Putamen (tissue), 1 donor: ENCODE results near the gene SLC66A2.

Source experiments
- DNase-seq: peaks from one replicate; pipeline ENCODE4 v3.0.0-alpha.2; 2016; ENCODE audit warnings: low spot score

Gene SLC66A2

DNA sequence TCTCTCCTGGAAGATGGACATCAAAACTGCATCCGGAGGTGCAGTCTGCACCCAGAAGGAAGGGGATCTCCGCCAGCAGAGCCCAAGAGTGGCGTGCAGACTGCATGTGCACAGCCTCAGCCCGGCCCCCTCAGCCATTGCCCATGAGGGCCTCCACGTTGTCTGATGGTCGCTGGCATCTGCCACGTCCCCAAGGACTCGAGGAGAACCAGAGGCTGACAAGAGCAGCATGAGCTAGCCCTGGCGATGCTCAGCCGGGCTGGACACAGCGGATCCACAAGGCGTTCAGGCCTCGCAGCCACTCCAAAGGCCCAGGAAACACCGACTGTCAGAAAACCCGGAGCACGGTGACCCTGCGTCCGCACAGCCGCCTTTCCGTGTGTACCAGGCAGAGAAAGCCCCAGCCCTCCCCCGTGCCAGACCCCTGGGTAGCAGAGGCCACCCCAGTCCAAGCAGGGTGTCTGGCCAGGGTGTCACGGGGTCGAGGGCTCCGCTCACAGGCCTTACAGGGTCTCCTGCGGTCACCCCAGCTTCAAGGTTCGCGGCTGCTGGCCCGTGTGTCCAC lies 48.3 kb downstream of the SLC66A2 start:
- DNase-seq = no peak

DNA sequence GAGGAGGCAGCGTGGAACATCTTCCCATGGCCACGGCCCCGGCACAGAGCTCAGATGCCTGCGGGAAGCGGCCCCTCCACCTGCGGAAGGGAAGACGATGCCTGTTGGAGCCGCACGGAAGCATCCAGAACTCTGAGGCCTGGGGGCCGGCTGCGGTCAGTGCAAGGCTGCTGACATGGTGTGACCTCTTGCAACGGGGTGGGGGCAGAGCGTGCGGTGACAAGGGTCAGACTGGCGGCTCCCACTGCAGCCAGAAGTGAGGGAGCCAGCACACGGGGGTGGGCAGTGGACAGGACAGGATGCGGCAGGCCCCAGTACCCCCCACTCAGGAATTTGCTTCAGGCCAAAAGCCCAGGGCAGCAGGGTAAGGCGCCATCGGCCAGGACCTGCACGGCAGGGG lies 48.8 kb downstream of the SLC66A2 start:
- no peak for DNase-seq

DNA sequence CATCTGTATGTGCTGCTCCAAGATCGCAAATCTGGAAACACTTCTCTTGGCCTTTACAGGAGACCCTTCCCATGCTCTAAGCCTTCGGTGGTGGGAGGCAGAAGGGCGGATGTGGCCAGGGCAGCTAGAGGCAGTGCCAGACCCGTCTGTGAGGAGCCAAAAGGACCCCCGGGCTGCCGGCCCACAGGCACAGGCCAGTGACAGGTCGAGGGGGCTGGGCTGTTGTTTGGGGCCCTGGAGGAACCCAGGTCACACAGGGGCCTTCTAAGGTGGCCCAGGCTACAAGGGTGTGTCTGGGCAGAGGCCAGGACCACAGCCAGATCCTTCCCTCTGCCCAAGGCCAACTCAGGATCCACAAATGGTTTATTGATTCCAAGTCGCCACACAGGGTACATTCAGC lies 49.4 kb downstream of the SLC66A2 start:
- DNase-seq = no peak

DNA sequence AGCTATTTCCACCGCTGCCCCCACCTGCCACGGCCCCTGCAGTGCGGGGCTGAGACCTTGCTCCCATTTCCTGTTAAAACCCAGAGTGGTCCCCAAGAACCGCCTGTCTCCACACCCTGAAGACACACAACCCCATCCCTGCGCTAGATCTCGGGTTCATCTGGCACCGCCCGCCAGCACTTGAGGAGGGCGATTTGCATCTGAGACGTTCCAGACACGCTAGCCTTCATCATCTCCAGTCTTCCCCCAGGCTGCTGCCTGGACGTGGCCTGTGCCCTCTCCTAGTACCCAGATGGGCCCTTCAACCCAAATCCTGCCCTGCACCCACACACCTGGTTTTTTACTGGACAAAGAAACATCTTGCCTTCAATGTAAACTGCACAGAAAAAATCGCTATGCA lies 49.8 kb downstream of the SLC66A2 start:
- no peak for DNase-seq

DNA sequence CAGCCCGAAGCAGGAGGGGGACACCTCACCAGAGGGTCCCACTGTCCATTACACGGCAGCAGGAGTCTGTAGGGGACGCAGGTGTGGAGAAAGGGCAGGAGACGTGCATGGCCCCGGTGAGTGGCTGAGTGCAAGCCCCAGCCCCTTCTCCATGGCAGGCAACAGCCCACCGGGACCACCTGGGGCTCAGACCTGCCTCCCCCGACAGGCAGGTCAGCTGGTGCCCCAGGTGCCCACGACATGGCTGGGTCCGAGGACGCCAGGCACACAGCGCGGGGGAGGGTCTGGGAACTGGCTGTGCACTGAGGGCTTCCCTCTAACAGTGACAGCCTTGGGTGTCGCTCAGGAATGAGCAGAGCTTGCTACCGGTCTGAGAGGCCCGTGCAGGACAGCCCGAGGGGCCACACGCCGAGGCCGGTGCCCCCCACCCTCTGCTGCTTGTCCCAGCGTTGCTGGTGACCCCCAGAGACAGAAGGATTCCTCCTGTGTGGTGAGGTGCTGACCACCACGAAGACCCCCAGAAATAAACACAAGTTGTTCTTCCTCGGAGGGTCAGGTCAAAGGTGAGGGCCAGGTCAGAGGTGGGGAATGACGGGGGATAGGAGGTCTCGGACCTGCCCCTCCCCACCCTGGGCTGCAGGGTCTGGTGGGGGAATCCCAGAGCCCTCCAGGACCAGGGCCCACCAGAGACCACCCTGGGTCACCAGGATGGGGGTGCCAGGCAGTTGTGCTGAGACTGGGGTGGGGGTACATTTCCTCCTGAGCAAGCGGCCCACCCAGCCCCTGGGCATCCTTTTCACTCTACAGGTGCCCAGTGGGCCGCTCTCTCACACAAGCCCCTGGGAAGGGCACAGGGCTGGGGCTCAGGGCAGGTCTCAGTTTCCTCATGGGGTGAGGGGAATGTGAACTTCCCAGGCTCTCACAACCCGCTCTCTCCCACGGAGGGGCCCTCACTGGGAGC lies 50.6 kb downstream of the SLC66A2 start:
- DNase-seq = no peak

DNA sequence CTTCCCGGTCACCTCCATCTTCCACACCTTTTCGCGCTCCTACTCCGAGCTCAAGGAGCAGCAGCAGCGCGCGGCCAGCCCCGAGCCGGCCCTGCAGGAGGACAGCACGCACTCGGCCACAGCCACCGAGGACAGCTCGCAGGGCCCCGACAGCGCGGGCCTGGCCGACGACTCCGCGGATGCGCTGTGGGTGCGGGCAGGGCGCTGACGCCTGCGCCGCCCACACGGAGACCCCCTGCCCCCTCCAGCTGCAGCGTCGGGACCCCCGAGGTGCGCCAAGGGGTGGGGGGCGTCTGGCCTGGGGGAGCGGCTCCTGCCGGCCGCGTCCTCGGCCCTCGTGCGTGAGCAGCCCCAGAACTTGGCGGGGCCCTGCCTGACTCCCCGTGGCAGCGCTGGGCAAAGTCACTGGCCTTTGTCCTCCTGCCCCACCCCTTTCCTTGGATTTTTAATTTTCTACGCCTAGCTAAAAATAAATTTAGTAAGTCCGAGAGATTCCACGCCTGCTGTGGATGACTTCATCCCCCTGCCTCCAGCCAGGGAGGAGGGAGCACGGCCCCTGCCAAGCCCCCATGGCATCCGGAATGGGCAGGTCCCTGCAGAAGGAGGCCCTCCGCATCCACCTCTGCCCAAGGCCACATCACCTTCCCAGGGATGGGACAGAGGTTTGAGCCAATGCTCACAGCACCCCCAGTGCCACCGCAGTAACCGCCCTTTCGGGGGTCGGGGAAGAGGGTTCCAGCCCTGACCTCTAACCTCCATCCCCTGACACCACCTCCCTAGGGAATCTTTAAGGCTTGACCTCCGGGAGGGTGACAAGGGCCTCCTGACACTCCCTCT lies 51.6 kb downstream of the SLC66A2 start:
- no peak for DNase-seq

DNA sequence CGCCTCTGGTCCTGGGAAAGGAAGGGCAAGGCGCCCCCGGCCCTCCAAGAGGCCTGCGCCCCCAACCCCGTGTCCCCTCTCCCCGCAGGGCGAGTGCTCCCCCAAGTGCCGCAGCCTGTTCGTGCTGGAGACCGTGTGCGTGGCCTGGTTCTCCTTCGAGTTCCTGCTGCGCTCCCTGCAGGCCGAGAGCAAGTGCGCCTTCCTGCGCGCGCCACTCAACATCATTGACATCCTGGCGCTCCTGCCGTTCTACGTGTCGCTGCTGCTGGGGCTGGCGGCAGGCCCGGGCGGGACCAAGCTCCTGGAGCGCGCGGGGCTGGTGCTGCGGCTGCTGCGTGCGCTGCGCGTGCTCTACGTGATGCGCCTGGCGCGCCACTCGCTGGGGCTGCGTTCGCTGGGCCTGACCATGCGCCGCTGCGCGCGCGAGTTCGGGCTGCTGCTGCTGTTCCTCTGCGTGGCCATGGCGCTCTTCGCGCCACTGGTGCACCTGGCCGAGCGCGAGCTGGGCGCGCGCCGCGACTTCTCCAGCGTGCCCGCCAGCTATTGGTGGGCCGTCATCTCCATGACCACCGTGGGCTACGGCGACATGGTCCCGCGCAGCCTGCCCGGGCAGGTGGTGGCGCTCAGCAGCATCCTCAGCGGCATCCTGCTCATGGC lies 52.4 kb downstream of the SLC66A2 start:
- no peak for DNase-seq

DNA sequence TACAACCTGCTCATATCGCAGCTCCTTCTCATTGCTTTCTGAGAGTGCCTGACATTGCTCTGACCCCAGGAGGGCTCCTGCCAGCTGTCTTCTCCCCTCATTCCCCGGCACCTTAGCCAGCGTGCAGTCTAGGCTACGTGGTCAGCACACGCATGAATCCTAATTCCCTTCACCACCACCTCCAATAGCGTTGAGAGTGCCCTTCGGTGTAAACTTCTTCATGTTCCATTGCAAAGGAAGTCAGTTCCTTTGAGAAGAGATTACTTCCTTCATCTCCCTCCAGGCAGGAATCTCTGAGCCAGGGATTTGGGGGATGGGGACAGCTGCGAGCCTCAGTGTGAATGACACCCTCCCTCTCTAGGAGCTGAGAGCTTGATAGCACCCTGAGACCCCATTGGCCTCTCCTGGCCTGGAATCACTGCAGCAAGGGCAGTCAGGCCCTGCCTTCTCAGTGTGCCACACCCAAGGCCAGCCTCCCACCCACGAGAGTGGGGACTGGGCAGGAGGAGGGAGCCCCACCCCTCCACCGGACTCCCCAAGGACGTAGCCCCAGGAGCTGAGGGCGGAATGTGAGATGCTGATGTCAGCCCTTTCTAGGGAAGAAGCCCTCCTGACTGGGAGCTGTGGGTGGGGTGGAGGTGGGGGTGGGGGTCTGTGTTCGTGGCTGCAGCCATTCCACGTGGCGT lies 53.4 kb downstream of the SLC66A2 start:
- no peak for DNase-seq

DNA sequence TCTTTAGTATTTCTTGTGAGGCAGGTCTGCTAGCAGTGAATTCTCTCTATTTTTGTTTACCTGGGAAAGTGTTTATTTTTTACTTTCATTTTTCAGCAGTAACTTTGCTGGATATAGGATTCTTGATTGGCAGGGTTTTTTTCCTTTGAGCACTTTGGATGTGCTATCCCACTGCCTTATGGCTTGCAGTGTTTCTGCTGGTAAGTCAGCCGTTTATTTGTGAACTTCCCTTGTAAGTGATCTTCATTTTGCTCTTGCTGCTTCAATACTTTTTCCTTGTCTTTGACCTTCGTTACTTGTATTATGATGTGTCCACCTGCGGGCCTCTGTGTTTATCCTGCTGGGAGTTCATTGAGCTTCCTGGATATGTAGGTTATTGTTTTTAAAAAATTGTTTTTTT lies 54.7 kb downstream of the SLC66A2 start:
- DNase-seq = no peak

DNA sequence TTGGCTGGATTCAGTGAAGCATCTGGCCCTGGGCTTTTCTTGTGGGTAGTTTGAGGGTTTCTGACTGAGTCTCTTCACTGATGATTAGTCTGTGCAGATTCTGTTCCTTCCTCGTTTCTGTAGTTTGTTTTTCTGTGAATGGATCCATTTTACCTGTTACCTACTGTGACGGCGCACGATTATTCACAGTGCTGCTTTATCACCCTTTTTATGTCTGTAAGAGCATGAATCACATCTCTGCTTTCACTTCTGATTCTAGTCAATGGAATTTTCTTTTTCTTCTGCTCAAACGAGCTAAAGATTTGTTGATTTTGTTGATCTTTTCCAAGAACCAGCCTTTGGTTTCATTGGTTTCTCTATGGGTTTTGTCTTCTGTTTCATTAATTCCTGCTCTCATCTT lies 60.8 kb downstream of the SLC66A2 start:
- no peak for DNase-seq

DNA sequence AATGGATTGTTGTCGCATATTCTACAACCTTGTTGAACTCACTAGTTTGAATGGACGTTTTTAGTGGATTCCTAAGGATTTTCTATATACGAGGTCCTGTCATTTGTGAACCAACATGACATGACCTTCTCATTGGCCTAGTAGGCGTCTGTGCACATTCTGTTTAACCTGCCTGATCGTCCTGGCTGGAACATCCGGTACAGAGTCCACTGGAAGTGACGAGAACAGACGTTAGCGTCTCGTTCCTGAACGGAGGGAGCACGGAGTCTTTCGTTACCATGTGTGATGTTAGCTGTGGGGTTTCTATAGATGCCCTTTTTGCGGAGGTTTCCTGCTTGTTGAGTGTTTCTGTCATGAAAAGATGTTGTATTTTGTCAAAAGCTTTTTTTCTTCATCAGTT lies 61.9 kb downstream of the SLC66A2 start:
- no peak for DNase-seq

DNA sequence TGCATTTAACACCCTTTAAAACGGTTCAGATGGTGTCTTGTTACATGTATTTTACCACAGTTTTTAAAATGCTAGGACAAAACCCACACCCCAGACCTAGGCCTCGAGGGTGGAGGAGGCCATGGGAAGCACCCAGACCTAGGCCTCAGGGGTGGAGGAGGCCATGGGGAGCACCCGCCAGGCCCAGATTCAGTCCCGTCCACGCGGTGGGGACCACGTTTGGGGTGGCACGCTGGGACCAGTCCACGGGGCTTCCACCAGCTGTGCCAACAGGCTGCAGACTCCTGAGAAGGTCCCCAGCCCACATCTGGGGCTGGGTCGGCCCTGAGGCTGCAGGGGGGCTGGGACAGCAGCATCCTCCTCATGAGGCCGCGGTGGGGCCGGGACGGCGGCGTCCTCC lies 63.4 kb downstream of the SLC66A2 start:
- DNase-seq = no peak

DNA sequence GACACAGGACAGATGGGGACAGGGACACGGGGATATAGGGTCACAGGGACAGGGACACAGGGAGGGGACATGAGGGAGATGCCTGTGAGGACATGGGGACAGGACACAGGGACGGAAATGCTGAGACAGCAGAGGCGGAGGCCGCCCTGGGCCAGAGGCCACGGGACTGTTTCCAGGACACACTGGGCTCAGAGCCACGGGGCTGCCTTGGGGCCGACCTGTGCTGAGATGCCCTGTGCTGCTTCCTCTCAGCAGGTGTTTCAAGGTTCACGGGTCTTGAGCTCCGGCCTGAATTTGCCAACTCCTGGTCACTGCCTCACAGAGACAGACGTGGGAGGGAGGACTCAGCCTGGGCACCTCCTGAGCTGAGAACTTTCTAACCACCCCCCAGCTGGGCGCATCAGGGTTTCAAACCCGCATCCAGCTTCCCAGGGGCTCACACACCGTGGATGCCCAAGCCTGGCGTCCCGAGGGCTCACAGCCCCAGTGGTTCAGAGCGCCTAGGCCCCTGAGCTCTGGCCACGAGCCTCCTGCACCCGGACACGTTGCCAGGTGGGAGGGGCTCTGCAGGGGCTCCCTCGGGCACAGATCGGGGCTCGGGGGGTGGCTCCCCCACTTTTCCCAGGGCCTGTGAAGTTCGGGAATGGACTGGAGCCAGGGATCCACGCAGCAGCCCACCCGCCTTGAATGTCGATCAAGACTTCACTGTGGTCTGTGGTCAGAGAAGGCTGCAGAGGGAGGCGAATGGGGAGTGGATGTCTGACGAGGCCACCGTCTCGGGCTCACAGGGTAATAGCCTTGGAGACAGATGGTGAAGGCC lies 64.1 kb downstream of the SLC66A2 start:
- DNase-seq = no peak

DNA sequence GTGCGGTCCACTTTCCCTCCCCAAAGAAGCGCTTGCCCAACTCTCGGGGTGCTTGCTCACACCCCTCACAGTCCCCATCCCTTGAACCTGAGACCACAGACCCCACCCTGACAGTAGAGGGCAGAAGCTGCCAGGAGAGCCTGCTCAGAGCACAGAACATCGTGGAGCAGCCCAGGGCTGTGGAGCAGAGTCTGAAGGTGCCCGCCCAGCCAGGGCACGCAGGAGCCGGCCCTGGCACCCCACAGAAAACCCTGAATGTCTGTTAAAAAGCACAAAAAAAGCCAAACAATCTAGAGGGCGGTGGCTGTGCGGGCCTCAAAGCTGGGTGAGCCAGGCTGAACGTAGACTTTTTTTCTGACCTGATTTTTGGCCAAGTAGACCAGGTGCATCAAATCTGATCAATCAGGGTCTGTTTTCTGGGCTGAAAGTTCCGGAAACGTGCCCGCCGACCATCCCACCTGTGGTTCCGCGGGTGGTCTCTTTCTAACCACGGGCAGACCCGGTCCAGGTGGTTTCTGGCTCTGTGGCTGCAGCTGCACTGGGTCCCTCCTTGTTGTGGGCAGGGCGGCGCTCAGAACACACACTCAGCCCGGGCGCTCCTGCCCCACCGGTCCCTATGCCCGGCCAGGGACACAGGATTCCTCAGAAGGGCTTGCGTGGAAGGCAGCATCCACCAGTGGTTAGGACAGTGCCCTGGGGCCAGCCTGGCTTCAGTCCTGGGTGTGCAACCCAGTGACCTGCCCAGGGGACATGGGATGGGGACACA lies 66.3 kb downstream of the SLC66A2 start:
- DNase-seq = no peak

DNA sequence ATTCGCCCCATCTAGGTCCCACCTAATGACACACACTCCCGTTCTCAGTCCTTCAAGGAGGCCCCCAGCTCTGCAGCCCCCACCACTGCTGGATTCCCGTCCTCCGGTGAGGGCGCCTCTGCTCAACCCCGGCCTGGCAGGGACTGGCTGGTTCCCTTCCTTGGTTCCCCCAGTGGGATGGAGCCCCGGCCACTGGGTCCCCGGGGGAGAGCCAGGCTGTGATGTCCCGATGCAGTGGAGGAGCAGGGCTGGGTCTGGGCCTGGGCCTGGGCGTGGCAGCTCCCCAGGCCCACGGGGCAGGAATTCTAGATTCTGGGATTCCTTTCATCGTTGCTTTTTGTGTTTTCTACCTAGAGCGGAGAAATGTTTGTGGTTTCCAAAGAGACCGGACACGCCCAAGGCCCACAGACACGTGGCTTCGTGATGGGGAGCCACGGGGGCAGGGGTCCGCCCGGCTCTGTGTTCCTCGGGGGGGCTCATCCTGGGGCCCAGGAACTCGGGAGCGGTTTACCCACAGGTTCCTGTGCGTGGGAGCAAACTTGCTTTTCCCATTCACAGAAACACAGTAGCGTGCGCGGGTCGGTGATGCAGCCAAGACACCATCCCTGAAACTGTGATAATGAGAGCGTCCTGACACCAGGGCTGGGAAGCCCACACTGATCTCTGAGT lies 67.0 kb downstream of the SLC66A2 start:
- no peak for DNase-seq

DNA sequence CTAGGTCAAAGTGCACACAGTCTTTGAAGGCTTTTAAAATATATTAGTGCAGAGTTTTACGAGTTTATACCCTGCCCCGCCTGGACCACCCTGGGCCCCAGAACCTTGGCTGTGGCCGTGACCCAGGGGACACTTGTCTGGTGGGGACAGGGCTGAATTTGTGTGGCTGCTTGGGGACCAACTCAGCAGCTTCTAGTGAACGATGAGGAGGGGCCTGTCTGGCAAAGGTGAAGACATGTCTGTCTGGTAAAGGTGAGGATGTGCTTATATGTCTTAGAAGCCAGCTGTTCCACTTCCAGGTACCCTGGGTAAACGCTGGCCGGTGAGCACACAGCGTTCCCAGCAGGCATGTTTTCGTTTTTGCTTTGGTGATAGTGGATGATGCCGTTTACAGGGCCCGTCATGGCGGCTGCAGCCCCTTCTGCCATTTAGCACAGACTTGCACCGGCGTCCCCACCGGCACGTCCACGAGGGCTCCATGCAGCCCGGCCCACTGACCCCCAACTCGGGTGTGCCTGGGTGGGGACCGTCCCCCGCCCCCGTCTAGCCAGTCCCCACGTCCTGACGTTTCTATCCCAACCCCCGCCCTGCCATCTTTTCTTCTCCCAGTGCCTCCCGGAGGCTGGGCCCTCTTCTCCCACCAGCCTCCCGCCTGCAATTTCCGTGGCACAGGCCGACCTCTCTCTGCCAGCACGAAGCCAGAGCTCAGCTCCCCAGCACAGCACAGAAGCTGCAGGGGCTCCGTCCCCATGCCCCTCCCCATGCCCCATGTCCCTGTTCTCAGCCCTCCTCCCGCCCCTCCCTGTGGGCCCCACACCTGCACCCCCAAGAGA lies 67.8 kb downstream of the SLC66A2 start:
- no peak for DNase-seq

DNA sequence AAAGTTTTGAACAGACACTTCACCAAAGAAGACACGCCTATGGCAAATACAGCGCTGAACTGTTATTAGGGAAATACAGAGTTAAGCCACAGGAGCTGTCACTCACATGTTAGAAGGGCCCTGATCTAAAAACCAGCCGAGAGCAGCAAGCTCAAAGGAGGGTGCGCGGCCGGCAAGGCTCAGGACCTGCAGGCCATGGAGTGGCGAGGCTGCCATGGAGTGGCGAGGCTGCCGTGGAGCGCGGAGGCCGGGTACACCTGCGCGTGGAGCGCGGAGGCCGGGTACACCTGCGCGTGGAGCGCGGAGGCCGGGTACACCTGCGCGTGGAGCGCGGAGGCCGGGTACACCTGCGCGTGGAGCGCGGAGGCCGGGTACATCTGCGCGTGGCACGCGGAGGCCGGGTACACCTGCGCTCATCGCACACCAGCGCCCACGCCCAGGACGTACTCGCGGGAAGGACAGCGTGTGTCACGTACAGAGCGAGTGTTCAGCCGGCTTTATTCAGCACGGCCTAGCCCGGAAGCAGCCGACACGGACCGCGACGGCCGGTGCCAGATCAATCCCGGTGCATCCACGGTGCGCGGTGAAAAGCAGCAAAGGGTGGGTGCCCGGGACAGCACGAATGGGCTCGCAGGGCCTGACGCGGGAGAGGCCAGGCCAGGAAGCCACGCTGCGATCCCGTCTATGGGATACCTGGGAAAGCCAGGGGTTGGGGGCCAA lies 68.8 kb downstream of the SLC66A2 start:
- no peak for DNase-seq

DNA sequence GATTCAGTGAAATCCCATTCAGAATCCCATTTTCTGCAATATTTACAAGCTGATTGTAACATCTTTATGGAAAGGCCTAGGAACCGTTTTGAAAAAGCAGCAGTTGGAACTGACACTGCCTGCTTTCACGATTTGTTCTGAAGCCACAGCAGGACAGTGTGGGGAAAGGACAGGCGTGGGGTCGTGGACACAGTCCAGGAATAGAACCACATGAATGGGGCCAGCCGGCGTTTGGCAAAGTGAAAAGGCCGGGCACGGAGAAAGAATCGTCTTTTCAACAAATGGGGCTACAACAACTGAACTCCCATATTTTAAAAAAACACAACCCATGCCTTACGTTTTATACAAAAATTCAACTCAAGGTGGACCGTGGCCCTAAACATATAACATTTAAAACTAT lies 69.8 kb downstream of the SLC66A2 start:
- DNase-seq = no peak
